Right kidney (tissue), 1 donor: ENCODE measurements around the gene TTC9C.
"Not testable (repeated sequence)": the region's sequence is repeated elsewhere in the genome, so short reads cannot be mapped to it uniquely, and the experiment has no call there.

ENCODE experiments used
- DNase-seq: peaks from one replicate; pipeline ENCODE4 v3.0.0-alpha.2; 2016

TTC9C gene

GRCh38 chr11:62708392-62708791, 19.9 kb upstream of the TTC9C start:
- DNase-seq, result no peak

GRCh38 chr11:62708793-62709192, 19.5 kb upstream of the TTC9C start:
- DNase-seq, result no peak

- DNase-seq, result peak; percentile 89
Measured at GRCh38 chr11:62709247-62710000, 18.9 kb upstream of the TTC9C start.

GRCh38 chr11:62710001-62710345, 18.3 kb upstream of the TTC9C start:
- DNase-seq, result no peak

GRCh38 chr11:62712276-62712812, 15.9 kb upstream of the TTC9C start:
- DNase-seq, result no peak

- no peak for DNase-seq
Measured at GRCh38 chr11:62712861-62713260, 15.4 kb upstream of the TTC9C start.

- no peak for DNase-seq
Measured at GRCh38 chr11:62713343-62713742, 14.9 kb upstream of the TTC9C start.

GRCh38 chr11:62715150-62716130, 12.8 kb upstream of the TTC9C start:
- DNase-seq, result no peak

GRCh38 chr11:62716206-62716605, 12.1 kb upstream of the TTC9C start:
- DNase-seq, result no peak

- no peak for DNase-seq
Measured at GRCh38 chr11:62716816-62717215, 11.5 kb upstream of the TTC9C start.

- no peak for DNase-seq
Measured at GRCh38 chr11:62719302-62719978, 8.8 kb upstream of the TTC9C start.

GRCh38 chr11:62721994-62722393, 6.3 kb upstream of the TTC9C start:
- no peak for DNase-seq

GRCh38 chr11:62724171-62724570, 4.1 kb upstream of the TTC9C start:
- DNase-seq, result no peak

GRCh38 chr11:62725646-62726045, 2.6 kb upstream of the TTC9C start:
- no peak for DNase-seq

- DNase-seq, result peak; percentile 24
Measured at GRCh38 chr11:62726156-62726914, 2.0 kb upstream of the TTC9C start.

GRCh38 chr11:62726915-62727164, 1.4 kb upstream of the TTC9C start:
- no peak for DNase-seq

GRCh38 chr11:62727165-62727871, 968 bp upstream of the TTC9C start, which contains the start of gene HNRNPUL2:
TSS of gene HNRNPUL2 (minus strand) at chr11:62727457. CDS start at chr11:62727156, 301 bp downstream.
- DNase-seq, result peak; percentile 100

- no peak for DNase-seq
Measured at GRCh38 chr11:62727872-62728170, 465 bp upstream of the TTC9C start.

GRCh38 chr11:62730076-62730475, 1.8 kb downstream of the TTC9C start:
- not testable (repeated sequence) for DNase-seq

GRCh38 chr11:62732830-62733229, 4.5 kb downstream of the TTC9C start:
- no peak for DNase-seq

GRCh38 chr11:62737196-62737595, 8.9 kb downstream of the TTC9C start:
- no peak for DNase-seq
